B cell (primary cell): ENCODE results near the gene TEKT5. TPM values are rescaled to one million over a fixed set of nuclear protein-coding genes. Genes with fewer than 3 reads are reported as not detected.

ENCODE experiments used
- ATAC-seq: fragments of 200-7000 bp; cut with Tn5 transposase; one replicate; pipeline ENCODE4 v1.10.0; 2021; ENCODE audit warnings: low read depth, mild to moderate bottlenecking, moderate number of reproducible peaks, moderate library complexity
- CTCF ChIA-PET: fragments of 350-600 bp; sonication (Branson Sonifier 250); formaldehyde crosslinking; loops from one replicate; lab custom pipeline; 2021; ENCODE audit warnings: antibody characterized with exemption, inconsistent platforms; lab: Charles Lee
- POLR2A ChIA-PET: fragments of 350-600 bp; sonication (Branson Sonifier 250); formaldehyde crosslinking; loops from one replicate; lab custom pipeline; 2021; ENCODE audit warnings: antibody characterized with exemption; lab: Charles Lee
- DNase-seq: peaks from one replicate; pipeline ENCODE4 v3.0.0; 2013
- H2AFZ ChIP-seq: 2 replicates; pipeline ENCODE4 v1.6.1; 2012; ENCODE audit warnings: mild to moderate bottlenecking, low read depth, low read length; ENCODE audit not compliant: insufficient read depth, poor library complexity, severe bottlenecking
- H3K27ac ChIP-seq, 2 donors: 1 replicate in 1 of 2; 2 replicates in 1 of 2; pipeline ENCODE4 v1.5.1; 2012 to 2013; ENCODE audit warnings: low read length in 2 of 2, mild to moderate bottlenecking in 2 of 2, moderate library complexity in 1 of 2
- H3K27me3 ChIP-seq, 4 experiments: fragments of 200-600 bp in 1 of 4; sonication (generic) in 1 of 4; replicated peaks in 1 of 4; 1 replicate in 2 of 4; 2 replicates in 2 of 4; pipeline versions ENCODE4 v1.6.1 to v1.7.0; 2013 to 2016; ENCODE audit warnings: low read length in 3 of 4, mild to moderate bottlenecking in 2 of 4, mixed read lengths in 1 of 4, moderate library complexity in 1 of 4; ENCODE audit not compliant: insufficient read depth in 4 of 4, control insufficient read depth in 3 of 4; ENCODE audit errors: control extremely low read depth in 1 of 4
- H3K36me3 ChIP-seq, 2 experiments: replicated peaks in 1 of 2; 1 replicate in 1 of 2; 2 replicates in 1 of 2; pipeline versions ENCODE4 v1.6.1 to v1.7.1; 2013; ENCODE audit warnings: low read length in 1 of 2; ENCODE audit not compliant: insufficient read depth in 2 of 2, control insufficient read depth in 1 of 2; ENCODE audit errors: control extremely low read depth in 1 of 2, extremely low read depth in 1 of 2
- H3K4me1 ChIP-seq, 2 donors: fragments of 200-600 bp in 1 of 2; sonication (generic) in 1 of 2; 1 replicate in 1 of 2; 2 replicates in 1 of 2; pipeline versions ENCODE4 v1.5.1 to v1.6.1; 2013 to 2017; ENCODE audit warnings: low read length in 2 of 2; ENCODE audit not compliant: control insufficient read depth in 2 of 2, insufficient read depth in 2 of 2
- H3K4me2 ChIP-seq: replicated peaks from 2 replicates; pipeline ENCODE3; 2012; ENCODE audit warnings: mild to moderate bottlenecking, low read depth, low read length; ENCODE audit not compliant: poor library complexity, severe bottlenecking
- H3K4me3 ChIP-seq, 5 experiments: fragments of 200-600 bp in 1 of 5; sonication (generic) in 1 of 5; 1 replicate in 3 of 5; 2 replicates in 2 of 5; pipeline versions ENCODE4 v1.5.1 to v1.7.0; 2011 to 2016; ENCODE audit warnings: low read length in 4 of 5, mild to moderate bottlenecking in 4 of 5, low read depth in 2 of 5, control low read depth in 1 of 5, moderate library complexity in 1 of 5; ENCODE audit not compliant: insufficient read depth in 1 of 5; ENCODE audit errors: control extremely low read depth in 1 of 5, extremely low read depth in 1 of 5
- H3K79me2 ChIP-seq: fragments of 200-600 bp; sonication (generic); one replicate; pipeline ENCODE4 v1.6.0; 2016; ENCODE audit warnings: low read length; ENCODE audit not compliant: control insufficient read depth, insufficient read depth
- H3K9ac ChIP-seq: fragments of 200-600 bp; sonication (generic); 2 replicates; pipeline ENCODE4 v1.6.1; 2017; ENCODE audit warnings: mild to moderate bottlenecking, low read length, moderate library complexity
- H3K9me3 ChIP-seq, 3 donors: one replicate each; pipeline versions ENCODE4 v1.6.1 to v1.7.1; 2013; ENCODE audit warnings: low read length in 2 of 3; ENCODE audit not compliant: control insufficient read depth in 2 of 3, insufficient read depth in 1 of 3; ENCODE audit errors: control extremely low read depth in 1 of 3
- H4K20me1 ChIP-seq: 2 replicates; pipeline ENCODE4 v1.6.0; 2012; ENCODE audit warnings: mild to moderate bottlenecking, low read length; ENCODE audit not compliant: insufficient read depth, control insufficient read depth, poor library complexity, severe bottlenecking
- H3K27ac Mint-ChIP-seq: one replicate; pipeline ENCODE4 v1.8.0; 2021; ENCODE audit warnings: mixed read lengths
- H3K27me3 Mint-ChIP-seq: one replicate; pipeline ENCODE4 v1.8.0; 2021; ENCODE audit warnings: mixed read lengths
- H3K4me1 Mint-ChIP-seq: one replicate; pipeline ENCODE4 v1.8.0; 2021; ENCODE audit warnings: mixed read lengths
- H3K4me3 Mint-ChIP-seq: one replicate; pipeline ENCODE4 v1.8.0; 2021; ENCODE audit warnings: mixed read lengths
- H3K9me3 Mint-ChIP-seq: one replicate; pipeline ENCODE4 v1.8.0; 2022; ENCODE audit warnings: mixed read lengths; ENCODE audit not compliant: insufficient read depth
- CTCF ChIP-seq: fragments of 200-600 bp; IDR thresholded peaks from one replicate; pipeline ENCODE4 v1.8.0; 2022; ENCODE audit warnings: antibody characterized with exemption, mild to moderate bottlenecking
- EZH2 ChIP-seq: IDR thresholded peaks from 2 replicates; pipeline ENCODE4 v1.6.1; 2012; ENCODE audit warnings: borderline replicate concordance, low read depth, mild to moderate bottlenecking, moderate library complexity, low read length; ENCODE audit not compliant: insufficient read depth, poor library complexity, severe bottlenecking
- WGBS: methylation state at CpG from one replicate; pipeline ENCODE4 v1.1.5; 2013; ENCODE audit warnings: missing lambda C conversion rate; ENCODE audit not compliant: insufficient coverage; 5-methylcytosine and 5-hydroxymethylcytosine counted together
- intact Hi-C: fragments of 100-400 bp; cut with micrococcal nuclease; formaldehyde crosslinking; loops from one replicate; pipeline ENCODE4 v1.10.0; 2022
- polyA plus RNA-seq: library from polyadenylated mRNA; depleted of rRNA; stranded (reverse); fragments of >200 nt; gene quantifications from 2 replicates; pipeline ENCODE4 v1.2.3, GENCODE V29; 2012
- total RNA-seq, 2 donors: library from RNA; stranded (reverse); fragments of 120-200 nt in 1 of 2; gene quantifications; 1 replicate in 1 of 2; 2 replicates in 1 of 2; pipeline versions ENCODE4 v1.2.3 to v1.2.4, GENCODE V29; 2013 to 2022

The TEKT5 gene
- total and polyA plus RNA-seq, 2 donors (not counting 1 experiment from before 2014, with no cell fraction given), result 0.42 to 0.57 TPM

- Mint-ChIP-seq H3K4me3 (peak overlapping the region; percentile 80), H3K27ac (no peak overlapping the region), H3K27me3 (peaks cover 59% of the 10 kb centered on the region), H3K4me1 (peaks cover 7% of the 10 kb centered on the region), H3K9me3 (no peaks in the 10 kb centered on the region)
- ATAC-seq, result no peak
- Histone ChIP-seq H2AFZ (peak overlapping the region; percentile 76), H3K4me1 (peaks cover 14 to 20% of the 10 kb centered on the region in 2 donors), H3K27ac (no peak overlapping the region), H3K9me3 (peaks cover 0 to 5% (median 0%) of the 10 kb centered on the region in 3 donors), H4K20me1 (no peaks in the 10 kb centered on the region), H3K79me2 (no peaks in the 10 kb centered on the region), H3K4me3 (peak overlapping the region in 3 of 5 experiments; percentile 52 to 69 (median 55)), H3K27me3 (peaks cover 0 to 48% (median 21%) of the 10 kb centered on the region in 4 experiments), H3K36me3 (no peaks in the 10 kb centered on the region), H3K4me2 (peak overlapping the region; percentile 93), H3K9ac (peak overlapping the region; percentile 59)
- intact Hi-C loops, result no loop called here
- CTCF ChIA-PET, result no interaction called here
- POLR2A ChIA-PET, result no interaction called here
- TF ChIP-seq CTCF (no peak), EZH2 (no peak)
- WGBS, result 92% methylated on average over 2 of the region's 7 CpGs
- DNase-seq, result no peak
These were observed 113.9 kb downstream of the TEKT5 start for GRCh38 chr16:10580883-10581247.

DNA sequence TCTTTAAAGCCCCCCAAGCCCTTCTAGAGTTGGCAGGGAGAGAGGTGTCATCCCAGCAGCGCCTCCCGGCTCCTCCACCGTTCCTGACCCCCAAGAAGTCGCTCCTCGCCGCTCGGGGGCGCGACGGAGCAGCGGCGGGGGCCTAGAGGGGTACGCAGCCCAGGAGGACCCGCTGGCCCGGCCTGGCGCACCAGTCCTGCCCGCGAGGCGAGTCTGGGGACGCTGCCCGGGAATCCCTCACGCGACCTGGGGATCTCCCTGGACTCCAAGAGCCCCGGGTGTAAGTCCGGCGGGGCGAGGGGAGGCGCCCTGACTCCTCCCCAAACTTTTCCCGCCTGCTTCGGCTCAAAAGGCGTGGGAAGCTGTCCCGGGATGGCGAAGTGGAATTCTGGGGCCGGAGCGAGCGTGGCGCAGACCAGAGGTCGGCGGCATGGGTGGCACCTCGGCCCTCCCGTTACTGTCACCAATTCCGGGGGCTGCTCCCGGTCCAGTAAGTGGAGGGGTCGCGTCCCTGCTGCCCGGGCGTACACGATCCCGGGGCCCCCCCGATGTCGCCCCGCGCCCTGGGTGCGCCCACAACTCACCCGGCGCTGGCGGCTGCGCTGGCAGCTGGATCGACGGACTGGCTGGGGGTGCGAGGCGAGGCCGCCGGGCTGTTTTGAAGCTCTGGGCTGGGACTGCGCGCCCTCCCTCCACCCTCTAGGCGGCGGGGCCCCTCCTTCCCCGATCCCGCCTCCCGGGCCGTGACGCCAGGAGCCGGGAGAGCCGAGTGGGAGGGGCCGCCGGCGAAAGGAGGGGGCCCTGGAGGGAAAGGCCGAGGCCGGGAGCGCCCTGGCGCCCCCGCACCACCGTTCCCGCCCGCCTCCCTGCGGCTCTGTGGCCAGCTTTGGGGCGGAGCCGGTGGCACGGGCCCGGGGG, 114.5 kb downstream of the TEKT5 start, which contains the start of gene EMP2:
EMP2 (minus strand) TSS at position 634 of the 918 bp plus-strand sequence. CDS start 32,981 bp downstream, outside the sequence.
- 3% methylated on average over 90 of the region's 91 CpGs for WGBS
- peak within 1 kb of the TSS; percentile 93 for H3K4me2 ChIP-seq
- H3K27ac ChIP-seq, result no peak within 1 kb of the TSS
- peak within 1 kb of the TSS; percentile 76 for H2AFZ ChIP-seq
- peak; percentile 23 for DNase-seq
- TF ChIP-seq EZH2 (peak; percentile 46), CTCF (peak; percentile 26)
- peaks cover 0 to 48% (median 21%) of the 10 kb centered on the region in 4 experiments for H3K27me3 ChIP-seq
- H3K9ac ChIP-seq, result peak within 1 kb of the TSS; percentile 59
- ATAC-seq, result peak; percentile 21
- peak within 1 kb of the TSS in 4 of 5 experiments; percentile 38 to 69 (median 54) for H3K4me3 ChIP-seq
- peaks cover 7% of the 10 kb centered on the region for H3K4me1 Mint-ChIP-seq
- H3K27me3 Mint-ChIP-seq, result peaks cover 57% of the 10 kb centered on the region
- H3K36me3 ChIP-seq, result no peaks in the 10 kb centered on the region
- intact Hi-C loops, result no loop called here
- H3K4me3 Mint-ChIP-seq, result peak within 1 kb of the TSS; percentile 80
- H3K27ac Mint-ChIP-seq, result no peak within 1 kb of the TSS
- peaks cover 0 to 5% (median 0%) of the 10 kb centered on the region in 3 donors for H3K9me3 ChIP-seq
- no peaks in the 10 kb centered on the region for H3K9me3 Mint-ChIP-seq
- H3K79me2 ChIP-seq, result no peaks in the 10 kb centered on the region
- H4K20me1 ChIP-seq, result no peaks in the 10 kb centered on the region
- H3K4me1 ChIP-seq, result peaks cover 14 to 20% of the 10 kb centered on the region in 2 donors
- POLR2A ChIA-PET, result no interaction called here
- CTCF ChIA-PET, result no interaction called here
